GM12875 (cell line): ENCODE results near the gene MEX3B.
"Not testable (repeated sequence)": the region's sequence is repeated elsewhere in the genome, so short reads cannot be mapped to it uniquely, and the experiment has no call there.

Experiments
- H3K4me3 ChIP-seq: one replicate; pipeline ENCODE4 v1.5.1; 2011; ENCODE audit warnings: low read depth, low read length, control low read depth
- TF ChIP-seq, protein P1 (sequence below): IDR thresholded peaks from 2 replicates; pipeline ENCODE4 v1.5.1; 2011; ENCODE audit warnings: low read depth, mild to moderate bottlenecking, control low read depth, inconsistent platforms, low read length, moderate library complexity, borderline replicate concordance; ENCODE audit not compliant: insufficient read depth

The MEX3B gene

DNA sequence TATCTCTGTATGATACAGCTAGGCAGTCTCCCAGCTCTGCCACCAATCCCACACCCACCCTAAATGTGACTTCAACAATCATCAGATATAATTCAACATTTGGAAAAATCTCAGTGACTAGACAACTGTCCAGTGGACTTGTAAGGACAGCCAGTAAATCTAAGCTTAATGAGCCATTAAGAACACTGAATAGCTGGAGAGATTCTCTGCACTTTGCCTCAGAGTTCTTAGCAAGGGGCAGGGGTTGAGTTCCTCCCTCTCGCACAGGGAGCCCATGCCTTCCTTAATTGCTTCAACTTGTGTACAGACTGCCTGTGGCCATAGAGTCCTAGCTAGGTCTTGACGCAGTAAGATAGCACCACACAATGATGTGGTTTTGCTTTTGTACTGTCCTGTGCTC lies 15.6 kb downstream of the MEX3B start:
- no peak overlapping the region for H3K4me3 ChIP-seq
- TF ChIP-seq, protein P1, sequence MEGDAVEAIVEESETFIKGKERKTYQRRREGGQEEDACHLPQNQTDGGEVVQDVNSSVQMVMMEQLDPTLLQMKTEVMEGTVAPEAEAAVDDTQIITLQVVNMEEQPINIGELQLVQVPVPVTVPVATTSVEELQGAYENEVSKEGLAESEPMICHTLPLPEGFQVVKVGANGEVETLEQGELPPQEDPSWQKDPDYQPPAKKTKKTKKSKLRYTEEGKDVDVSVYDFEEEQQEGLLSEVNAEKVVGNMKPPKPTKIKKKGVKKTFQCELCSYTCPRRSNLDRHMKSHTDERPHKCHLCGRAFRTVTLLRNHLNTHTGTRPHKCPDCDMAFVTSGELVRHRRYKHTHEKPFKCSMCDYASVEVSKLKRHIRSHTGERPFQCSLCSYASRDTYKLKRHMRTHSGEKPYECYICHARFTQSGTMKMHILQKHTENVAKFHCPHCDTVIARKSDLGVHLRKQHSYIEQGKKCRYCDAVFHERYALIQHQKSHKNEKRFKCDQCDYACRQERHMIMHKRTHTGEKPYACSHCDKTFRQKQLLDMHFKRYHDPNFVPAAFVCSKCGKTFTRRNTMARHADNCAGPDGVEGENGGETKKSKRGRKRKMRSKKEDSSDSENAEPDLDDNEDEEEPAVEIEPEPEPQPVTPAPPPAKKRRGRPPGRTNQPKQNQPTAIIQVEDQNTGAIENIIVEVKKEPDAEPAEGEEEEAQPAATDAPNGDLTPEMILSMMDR, result no peak

DNA sequence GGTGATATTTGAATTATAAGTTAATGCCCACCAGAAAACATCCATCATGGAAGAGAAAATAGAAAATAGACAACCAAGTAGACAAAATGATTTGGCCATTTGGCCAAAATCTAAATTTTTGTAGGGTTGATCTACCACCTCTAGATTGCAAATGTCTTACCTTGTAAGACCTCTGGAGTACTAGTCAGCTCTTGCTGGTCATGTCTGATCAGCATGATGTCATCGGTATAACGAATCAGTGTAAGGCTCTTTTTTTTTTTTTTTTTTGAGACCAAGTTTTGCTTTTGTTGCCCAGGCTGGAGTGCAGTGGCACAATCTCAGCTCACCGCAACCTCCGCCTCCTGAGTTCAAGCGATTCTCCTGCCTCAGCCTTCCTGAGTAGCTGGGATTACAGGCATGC lies 17.7 kb downstream of the MEX3B start:
- not testable (repeated sequence) for H3K4me3 ChIP-seq

DNA sequence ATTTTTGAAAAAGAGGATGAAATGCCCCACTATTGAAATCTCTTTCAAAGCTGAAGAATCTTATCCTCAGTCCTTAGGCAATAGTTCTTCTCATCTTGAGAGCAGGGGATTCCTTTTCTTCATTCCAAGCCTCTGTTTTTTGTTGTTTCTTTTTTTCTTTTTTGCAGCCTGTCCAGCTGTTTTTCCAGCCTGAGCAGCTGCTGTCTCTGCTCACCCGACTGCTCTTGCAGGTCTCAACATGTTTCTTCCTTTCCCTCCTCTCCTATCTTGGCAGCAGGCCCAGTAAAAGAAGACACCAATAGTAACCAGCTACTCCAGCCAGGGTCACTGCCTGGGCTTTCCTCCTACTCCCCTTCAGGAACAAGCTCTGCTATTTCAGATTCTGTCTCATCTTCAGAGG lies 23.8 kb downstream of the MEX3B start:
- no peak overlapping the region for H3K4me3 ChIP-seq
- TF ChIP-seq, protein P1, result no peak

DNA sequence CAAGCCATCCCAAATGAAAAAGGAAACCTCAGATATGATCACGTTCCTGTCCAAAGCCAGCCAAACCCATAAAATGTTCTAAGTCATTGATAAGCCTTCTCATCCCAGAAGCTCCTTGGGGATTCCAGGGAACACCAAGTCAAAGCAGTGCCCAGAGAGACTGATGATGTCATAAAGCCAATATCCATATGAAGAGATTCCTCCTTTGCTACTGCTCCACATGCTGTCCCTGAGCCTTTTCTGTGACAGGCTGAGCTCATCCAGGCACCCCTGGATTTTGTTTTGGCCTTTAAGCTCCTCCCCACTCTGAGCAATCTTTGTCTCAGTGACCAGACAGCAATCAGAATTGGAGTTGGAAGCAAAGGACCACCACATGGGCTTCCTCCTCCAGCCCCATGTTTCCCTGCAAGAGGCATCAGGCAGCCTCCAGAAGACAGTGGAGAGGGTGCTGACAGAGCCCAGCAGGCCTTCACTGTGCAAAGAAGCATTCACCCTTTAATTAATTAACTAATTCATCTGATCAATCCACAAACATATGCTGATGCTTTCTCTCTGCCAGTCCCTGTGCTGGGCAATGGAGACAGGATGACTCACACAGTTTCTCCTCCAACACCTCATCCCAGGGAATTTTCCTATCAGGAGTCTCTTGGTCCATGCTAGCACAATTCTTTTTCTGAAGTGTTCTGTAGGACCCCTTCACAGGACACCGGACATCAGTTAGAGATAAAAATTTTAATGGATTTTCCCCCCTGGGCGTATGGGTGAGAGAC lies 25.0 kb downstream of the MEX3B start:
- H3K4me3 ChIP-seq, result no peak overlapping the region
- TF ChIP-seq, protein P1, result no peak

DNA sequence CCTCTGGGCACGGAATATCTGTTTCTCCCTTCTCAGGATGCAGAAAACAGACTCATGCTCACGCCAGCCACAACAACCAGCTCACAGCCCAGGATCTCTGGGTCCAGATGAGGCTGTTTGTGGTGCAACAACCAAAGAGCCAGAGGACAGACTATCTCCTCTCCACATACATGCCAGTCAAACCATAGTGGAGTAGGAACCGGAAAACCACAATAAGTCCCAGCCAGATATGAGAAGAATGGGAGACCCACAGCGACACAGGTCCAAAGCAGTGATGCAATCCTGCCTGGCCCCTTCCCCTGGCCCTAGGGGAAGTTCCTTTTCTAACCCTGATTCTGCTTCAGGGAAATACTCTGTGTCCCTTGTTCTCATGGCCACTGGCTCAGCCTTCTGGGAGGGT lies 27.6 kb downstream of the MEX3B start:
- TF ChIP-seq, protein P1, result no peak
- no peak overlapping the region for H3K4me3 ChIP-seq

DNA sequence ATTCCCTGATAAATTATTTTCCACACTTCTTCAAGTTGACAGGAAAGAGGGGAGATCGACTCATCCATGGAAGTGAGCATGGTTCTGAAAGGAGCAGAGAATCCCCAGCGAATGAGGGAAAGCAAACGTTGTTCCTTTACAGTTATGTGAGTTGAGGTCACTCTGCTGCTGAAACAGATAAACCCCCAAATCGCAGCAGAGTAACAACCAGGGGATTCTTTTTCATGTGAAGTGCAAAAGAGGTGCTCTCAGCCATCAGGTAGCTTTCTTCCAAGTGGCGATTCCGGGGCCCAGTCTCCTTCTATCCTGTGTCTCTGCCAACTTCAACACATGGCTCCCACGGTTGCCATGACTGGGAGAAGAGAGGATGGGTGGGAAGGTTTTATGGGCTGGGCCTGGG lies 28.2 kb downstream of the MEX3B start:
- no peak overlapping the region for H3K4me3 ChIP-seq
- TF ChIP-seq, protein P1, result no peak

DNA sequence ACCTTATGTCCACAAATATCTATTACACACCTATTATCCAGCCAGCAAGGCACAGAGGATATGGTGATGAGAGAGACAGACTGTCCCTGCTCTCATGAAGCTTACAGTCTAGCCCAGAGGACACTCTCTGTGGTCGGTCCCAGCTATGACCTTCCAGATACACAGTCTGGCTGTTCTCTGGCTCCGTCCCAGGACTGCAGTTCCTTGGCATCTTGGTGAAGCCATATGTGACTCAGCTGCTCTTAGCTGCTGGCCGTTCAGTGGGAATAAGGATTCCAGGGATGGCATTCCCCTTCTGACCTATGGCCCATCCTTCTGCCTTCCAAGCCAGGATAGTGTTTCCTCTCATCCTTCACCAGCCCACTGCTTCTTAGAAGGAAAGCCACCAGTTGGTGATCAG lies 30.8 kb downstream of the MEX3B start:
- TF ChIP-seq, protein P1, result no peak

DNA sequence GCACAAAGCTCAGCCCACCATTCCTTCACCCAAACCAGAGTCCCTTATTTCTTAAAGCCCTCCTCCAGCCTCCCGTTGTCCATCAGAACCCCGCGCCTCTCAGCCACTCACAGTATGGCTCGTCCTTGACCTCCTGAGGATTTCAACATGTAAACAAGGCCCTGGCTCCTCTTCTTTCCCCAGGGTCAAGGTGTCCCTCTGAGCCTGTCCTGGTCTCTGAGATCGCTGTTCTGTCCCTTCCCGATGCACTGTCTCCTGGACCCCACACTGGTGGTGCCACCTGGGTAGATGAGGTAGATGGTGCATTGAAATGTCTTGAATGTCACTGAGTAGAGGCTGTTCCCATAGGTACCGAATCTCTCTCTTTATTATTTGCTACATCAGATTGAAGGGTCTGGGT lies 32.9 kb downstream of the MEX3B start:
- TF ChIP-seq, protein P1, result no peak
- no peak overlapping the region for H3K4me3 ChIP-seq

More for the DNA sequence above, 30.8 kb downstream of the MEX3B start:
- no peak overlapping the region for H3K4me3 ChIP-seq
